Measurements from ENCODE around the gene COL5A1.
"Not testable (repeated sequence)": the region's sequence is repeated elsewhere in the genome, so short reads cannot be mapped to it uniquely, and the experiment has no call there.

Gene COL5A1

DNA sequence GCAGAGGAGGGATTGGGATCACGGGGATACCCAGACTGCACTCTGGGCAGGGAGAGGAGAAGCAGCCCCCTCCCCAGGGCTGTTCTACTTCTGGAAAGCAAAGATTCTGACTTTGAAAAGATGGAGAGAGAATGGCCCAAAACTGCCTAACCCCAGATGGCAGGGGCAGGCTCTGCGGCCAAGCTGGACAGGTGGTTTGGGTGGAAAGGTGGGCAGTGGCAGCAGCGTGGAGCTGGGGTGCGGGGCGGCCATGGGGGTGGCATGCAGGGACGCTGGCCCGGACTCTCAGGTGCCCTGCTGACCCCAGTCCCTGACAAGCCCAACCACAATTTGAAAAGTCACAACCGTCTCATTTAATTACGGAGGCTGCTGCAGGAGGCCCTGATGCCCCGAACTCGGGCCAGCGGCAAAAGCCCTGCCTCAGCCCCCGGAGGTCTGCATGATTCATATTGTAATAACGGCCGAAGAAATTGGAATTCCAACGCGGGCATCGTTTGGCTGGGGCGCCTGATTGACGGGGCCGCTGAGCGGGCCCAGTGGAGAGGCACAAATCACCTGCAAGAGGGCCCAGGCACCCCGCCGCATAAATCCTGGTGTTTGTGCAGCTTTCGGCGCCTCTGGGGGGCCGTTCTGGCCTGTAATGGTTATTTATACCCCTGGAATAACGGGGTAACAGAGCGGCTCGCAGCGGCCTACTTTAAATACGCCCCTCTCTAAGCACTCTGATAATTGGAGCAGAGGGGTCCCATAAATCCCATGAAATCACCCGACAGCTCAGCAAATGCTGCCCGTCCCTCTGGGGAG is 197.2 kb downstream of the COL5A1 start:
- no peak for DNase-seq (ENCODE audit: low spot score)

DNA sequence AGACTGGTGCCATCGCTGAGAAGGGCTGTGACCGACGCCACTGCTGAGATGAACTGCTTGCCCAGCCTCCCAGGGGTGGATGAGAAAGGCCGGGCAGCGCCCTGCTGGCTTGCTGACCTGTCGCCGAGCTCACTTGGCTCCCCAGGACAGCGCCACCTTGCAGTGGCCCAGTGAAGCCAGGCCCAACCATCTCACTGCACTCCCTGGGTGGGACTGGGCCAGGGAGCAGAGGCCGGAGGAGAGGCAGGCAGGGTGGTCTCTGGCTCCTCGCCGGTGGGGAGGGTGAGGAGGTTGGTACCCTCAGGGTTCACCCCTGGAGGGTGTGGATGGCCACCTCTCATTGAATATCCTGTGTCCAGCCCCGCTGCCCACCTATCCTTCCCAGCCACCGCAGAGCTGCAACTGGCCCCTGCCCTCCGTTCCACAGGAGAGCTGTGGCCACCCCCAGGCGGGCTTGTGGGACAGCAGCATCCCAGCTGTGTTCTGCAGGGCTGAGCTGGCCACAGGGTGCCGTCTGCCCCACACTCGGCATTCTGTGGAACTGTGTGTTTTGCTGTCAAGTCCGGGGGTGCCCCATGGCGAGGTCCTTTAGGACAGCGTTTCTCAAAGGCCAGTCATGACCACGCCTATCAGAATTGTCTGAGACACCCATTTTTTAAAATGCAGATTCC is 198.0 kb downstream of the COL5A1 start:
- DNase-seq (ENCODE audit: low spot score) = no peak

DNA sequence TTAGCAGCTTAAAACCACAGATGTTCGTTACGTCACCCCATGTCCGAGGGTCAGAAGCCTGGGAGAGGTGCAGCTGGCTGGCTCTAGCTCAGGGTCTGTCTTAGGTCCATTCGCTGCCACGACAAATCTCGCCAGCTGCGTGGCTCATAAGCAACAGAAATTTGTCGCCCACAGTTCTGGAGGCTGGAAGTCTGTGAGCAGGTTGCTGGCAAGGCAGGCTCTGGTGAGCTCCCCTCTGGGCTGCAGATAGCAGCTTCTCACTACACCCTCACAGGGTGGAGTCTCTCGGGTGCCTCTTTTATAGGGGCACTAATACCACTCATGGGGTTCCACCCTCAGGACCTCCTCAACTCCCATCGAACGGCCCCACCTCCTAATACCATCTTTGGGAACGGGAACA is 198.9 kb downstream of the COL5A1 start:
- no peak for DNase-seq (ENCODE audit: low spot score)

DNA sequence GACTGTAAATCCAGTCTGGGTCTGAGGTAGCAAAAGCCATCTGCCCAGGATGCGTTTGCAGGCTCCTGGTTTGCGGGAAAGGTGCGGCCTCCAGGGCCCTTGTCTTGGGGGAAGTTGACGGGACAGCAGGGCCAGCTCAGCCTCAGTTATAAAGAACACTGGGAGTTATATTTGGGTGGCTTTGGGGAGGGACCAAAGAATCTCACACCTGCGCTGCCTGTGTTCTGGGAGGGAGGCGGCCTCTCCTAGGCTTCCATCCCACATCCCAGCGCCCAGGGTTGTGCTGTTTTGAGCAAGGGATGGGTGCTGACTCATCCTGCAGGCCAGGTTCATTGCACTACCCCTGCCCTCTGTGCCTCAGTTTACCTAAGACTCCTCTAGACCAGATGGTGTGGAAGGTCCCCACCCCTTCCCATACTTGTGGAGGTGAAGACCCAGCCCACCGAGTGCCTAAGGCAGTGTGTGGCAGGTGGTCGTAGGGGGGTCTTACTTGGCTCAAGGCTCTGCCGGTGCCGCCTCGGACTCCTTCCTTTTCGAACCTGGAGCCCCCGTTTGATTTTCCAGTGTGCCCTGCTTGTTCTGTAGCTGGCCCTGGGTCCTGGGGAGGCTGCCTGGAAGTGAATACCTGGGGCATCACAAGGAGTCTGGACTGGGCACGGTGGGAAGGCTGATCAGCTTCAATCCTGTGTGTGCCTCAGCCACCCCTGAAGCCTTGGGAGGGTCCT is 199.7 kb downstream of the COL5A1 start:
- DNase-seq (ENCODE audit: low spot score) = no peak

DNA sequence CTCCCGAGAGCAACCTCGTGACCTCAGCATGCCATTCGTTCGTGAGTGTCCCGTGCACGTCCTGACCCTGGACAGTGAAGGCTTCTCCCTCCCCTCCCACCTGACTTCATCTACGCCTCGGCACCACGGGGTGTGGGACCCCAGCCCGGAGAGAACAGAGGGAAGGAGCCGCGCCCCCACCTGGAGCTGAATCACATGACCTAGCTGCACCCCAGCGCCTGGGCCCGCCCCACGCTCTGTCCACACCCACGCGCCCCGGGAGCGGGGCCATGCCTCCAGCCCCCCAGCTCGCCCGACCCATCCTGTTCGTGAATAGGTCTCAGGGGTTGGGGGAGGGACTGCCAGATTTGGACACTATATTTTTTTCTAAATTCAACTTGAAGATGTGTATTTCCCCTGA is 200.7 kb downstream of the COL5A1 start:
- DNase-seq (ENCODE audit: low spot score) = no peak

DNA sequence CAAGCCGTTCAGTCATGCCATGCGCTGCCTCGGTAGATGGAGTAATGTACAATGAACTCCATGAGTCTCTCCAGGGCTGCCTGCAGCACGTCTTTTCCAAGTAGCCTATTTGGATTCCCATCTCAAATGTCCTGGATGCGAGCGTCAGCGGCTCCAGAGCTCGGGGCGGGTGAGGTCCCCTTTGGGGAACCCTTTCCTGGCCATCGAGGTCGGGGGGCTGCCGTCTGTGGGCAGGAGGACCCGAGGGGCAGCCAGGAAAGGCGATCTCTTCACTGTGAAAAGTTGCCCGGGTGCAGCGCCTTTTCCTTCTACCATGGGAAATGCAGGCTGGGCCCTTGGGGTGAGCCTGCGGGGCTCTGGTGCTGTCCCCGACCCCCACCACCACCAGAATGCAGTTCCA is 202.1 kb downstream of the COL5A1 start:
- no peak for DNase-seq (ENCODE audit: low spot score)

DNA sequence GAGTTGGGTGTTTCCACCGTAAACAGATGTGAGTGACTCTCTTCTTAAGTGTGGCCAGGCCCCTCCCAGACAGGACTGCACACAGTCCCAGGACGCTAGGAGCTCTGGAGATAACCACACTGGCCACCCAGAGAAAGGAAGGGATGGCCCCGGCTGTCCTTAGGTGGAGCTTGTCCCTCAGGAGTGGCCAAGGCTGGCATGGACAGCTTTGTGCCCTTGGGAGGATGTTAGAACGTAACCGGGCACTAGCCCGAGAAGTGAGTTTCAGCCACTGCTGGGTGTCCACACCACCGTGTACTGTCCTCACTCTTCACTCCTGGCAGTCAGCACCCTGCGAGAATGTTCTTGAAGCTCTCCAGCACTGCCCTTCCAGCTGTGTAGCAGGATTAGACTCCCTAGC is 203.2 kb downstream of the COL5A1 start:
- DNase-seq (ENCODE audit: low spot score) = no peak

DNA sequence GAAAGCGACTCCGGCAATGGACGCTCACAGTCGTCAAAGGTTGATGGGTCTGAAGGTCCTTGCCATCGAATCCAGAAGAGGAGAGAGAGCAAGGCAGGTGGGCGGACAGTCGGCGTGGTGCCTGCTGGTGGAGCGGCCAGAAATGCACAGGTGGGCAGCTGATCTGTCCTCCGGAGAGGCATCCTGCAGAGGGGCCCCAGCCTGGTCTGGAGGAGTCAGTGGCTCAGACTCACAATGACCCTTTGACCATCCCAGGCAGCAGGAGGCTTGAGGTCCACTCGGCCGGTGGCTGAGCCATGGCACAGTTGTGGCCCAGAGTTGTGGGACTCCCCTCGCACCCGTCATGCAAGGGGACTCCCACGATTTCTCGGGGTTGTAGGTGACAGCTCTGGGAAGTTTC is 204.6 kb downstream of the COL5A1 start:
- no peak for DNase-seq (ENCODE audit: low spot score)

DNA sequence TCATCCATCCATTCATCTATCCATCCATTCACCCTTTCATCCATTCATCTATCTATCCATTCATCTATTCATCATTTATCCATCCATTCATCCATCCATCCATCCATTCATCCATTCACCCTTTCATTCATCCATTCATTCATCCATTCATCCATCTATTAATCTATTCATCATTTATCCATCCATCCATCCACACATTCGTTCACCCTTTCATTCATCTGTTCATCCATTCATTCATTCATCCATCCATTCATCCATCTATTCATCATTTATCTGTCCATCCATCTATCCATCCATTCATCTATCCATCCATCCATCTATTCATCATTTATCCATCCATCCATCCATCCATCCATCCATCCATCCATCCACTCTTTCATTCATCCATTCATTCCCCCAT is 205.1 kb downstream of the COL5A1 start:
- no peak for DNase-seq (ENCODE audit: low spot score)

DNA sequence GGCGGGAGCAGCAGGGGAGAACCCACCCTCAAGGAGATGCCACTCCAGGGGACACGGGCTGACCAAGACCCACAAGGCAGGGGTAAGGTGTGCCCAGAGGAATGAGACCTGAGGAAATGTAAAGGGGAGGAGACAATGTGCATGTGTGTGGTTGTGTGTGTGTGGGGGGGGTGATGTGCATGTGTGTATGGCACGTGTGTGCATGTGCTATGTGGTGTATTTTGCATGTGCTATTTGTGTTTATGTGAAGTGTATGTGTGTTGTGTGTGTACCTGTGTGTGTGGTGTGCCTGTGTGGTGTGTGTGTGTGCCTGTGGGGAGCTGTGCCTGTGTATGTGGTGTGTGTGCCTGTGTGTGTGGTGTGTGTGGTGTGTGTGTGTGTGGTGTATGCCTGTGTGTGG is 205.5 kb downstream of the COL5A1 start:
- no peak for DNase-seq (ENCODE audit: low spot score)

DNA sequence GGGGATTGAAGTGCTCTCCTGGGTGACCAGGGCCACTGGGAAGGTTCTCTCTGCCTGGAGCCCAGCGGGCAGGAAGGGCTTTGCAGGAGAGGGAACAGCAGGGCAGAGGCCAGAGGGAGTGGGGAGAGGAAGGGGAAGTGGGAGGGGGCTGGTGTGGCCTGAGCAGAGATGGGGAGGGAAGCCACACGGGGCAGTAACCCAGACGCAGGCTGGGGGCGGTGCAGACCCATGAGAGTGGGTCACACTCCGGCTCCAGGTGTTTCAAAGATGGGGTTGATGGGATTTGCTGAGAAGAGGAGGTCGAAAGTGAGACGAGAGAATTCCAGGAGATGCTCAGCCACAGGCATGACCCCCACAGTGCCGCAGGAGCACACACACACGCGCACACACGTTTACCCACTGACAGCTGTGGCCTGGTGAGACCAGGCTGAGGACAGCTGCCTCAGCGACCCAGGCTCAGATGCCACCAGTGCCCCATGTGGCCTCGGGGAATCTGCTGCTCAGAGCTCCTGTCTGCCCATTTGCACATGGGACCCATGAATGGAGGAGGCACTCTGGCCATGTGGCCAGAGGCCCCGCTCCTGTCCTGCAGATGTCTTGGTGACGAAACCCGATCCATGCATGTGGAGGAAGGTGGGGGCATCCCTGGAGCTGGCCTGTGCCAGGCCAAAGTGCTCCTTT is 206.3 kb downstream of the COL5A1 start:
- DNase-seq (ENCODE audit: low spot score) = peak; percentile 8

DNA sequence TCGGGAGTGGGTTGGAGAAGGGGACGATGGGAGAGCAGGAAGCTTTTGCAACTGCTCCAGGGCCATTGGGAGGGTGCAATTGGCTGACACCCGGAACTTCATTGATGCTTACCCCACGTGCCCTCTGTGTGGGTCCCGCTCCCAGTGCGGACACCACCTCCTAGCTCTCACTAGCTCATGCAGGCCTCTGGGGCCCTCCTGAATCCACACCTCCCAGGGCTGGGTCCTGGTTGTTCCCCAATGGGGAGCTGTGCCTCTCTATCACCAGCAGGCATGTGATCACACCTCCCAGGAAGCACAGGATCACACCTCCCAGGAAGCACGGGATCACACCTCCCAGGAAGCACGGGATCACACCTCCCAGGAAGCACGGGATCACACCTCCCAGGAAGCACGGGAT is 206.9 kb downstream of the COL5A1 start:
- no peak for DNase-seq (ENCODE audit: low spot score)

DNA sequence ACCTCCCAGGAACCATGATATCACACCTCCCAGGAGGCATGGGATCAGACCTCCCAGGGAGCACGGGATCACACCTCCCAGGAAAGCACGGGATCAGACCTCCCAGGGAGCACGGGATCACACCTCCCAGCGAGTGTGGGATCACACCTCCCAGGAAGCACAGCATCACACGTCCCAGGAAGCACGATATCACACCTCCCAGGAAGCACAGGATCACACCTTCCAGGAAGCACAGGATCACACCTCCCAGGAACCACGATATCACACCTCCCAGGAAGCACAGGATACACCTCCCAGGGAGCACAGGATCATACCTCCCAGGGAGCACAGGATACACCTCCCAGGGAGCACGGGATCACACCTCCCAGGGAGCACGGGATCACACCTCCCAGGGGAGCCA is 209.0 kb downstream of the COL5A1 start:
- DNase-seq (ENCODE audit: low spot score) = no peak

DNA sequence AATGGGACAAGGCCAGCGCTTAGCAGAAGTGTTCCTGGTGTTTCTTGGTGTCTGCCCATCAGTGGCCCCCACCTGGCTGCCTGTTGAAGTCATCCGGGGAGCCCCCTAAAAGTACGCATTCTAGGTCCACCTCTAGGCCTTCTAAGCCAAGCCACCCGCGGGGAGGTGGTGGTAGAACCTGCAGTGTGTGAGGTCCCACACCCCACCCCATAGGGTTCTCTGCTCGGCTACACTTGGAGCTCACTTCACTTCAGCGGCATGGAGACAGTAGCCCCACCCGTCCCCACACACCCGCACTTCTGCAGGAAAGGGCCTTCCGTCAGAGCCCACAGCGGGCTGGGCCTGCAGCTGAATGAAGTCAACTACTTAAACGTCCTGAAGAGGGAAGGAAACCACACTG is 209.4 kb downstream of the COL5A1 start:
- DNase-seq (ENCODE audit: low spot score) = peak; percentile 5

DNA sequence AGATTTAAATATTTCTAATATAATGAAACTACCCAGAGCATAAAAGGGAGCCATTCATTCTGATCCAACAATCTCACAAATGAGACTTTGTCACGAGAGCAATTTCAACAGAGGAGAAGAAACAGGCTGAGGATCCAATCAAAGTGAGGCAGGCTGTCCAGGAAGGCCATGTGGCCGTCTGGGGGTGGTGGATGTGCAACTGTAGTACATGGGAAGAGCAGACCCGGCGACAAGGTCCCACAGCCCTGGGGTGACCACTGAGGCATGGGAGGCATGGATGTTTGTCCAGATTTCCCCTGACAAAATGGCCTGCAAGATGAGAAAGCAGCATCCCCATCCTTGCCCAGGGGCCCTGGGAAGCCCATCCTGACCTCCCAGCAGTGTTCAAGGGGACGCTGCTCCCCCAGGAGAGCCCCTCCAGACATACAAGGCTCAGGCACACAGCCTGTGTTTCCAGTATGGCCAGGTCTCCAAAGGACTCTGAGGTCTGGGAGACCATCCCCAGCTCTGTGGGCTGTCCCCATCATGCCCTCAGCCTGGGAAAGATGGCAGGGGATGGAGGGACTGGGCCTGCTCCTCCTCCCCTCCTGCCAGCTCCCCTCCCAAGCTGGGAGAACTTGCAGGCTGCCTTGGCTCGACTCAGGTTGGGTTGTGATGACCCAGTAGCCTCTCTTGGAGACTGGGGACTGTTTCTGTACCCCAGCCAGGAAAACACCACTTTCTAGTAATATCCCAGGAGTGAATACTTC is 211.5 kb downstream of the COL5A1 start:
- DNase-seq (ENCODE audit: low spot score) = no peak

DNA sequence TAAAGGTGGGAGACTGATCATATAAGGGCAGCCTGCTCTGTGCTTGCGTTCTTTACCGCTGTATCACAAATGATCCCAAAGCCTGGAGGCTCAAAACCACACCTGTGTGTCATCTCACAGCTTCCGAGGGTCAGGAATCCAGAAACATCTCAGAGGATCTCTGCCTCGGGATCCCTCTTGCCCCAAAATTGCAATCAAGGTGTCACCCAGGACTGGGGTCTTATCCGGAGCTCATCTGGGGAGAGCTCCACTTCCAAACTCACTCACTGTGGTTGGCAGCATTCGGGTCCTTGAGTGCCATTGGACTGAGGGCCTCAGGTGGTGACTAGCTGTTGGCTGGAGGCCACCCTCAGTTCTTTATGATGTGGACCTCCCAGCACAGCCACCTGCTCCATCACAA is 212.3 kb downstream of the COL5A1 start:
- DNase-seq (ENCODE audit: low spot score) = no peak

DNA sequence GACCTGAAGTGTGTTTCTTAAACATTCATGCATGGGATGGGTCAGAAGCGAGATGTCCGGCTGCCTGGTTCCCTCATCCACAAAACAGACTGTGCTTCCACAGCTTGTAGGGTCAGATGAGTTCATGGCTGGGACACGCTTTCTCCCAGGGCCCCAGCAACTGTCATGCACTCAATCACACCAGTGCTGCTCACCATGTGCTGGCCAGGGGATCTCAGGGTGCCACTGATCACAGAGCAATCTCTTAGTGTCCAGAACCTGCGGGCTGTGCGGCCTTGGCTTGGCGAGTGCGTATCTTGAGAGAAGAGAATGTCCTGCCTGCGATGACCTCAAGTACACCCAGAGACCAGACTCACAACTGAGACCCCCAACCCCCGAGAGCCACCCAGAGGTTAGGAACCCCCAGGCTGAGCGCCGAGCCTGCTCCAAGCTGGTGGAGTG is 213.0 kb downstream of the COL5A1 start:
- no peak for DNase-seq (ENCODE audit: low spot score)

DNA sequence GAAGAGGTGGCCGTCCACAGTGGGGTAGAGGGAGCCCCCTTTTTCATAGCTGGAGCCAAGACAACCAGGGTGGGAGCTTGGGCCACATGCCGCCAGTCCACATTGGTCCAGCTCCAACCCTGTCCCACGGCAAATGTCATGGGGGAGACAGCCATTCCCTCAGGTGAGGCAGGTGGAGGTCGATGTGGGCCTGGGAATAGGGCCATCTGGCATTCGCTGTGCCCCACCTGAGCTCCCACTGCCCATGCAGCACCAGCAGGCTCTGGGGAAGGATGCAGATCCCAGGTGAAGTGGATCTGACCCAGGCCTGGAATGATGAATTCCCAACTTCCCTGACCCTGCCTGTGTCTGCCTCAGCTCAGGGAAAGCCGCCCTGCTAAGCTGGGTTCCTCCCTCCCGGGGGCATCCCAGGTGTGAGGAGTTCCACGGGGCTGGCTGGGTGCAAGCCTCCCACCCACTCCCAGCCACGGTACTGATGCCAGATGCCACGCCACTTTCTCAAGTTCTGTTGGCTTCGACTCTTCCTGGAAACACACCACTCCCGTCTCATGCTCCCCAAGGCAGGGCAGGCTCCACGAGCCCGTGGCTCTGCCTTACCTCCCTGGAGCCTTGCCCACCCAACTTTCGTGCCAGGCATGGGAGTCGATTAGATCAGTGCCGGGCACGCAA is 213.8 kb downstream of the COL5A1 start:
- no peak for DNase-seq (ENCODE audit: low spot score)

DNA sequence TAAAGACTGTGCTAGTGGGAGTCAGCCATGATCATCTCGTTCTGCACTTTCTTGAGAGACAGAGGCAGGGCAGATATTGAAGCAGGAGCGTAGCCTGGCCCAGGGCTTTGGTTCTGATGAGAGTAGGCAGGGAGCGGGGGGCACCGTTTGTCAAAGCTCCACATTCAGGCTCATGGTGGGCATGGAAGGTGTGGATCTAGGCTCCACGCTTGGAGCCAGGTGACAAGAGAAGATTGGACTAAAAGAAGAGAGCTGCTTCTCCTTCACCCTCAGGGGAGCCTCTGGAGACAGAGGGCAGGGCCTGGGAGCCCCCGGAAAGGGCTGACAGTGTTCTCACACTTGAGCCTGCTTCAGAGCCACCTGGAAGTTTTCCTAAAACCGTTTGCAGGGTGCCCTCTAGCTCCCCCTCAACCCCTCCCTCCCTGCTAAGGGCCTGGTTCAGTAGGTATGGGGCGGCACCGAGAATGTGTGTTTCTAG is 214.3 kb downstream of the COL5A1 start:
- DNase-seq (ENCODE audit: low spot score) = no peak

DNA sequence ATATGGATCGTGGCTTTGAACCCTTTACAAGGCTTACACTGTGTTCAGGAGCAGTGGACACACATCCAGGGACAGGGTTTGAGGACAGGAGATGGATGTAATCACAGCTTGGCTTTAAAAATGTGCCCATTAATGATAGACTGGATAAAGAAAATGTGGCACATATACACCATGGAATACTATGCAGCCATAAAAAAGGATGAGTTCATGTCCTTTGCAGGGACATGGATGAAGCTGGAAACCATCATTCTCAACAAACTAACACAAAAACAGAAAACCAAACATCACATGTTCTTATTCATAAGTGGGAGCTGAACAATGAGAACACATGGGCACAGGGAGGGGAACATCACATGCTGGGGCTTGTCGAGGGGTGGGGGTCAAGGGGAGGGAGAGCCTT is 215.8 kb downstream of the COL5A1 start:
- DNase-seq (ENCODE audit: low spot score) = not testable (repeated sequence)
